Ovary (tissue), 3 donors: Measurements from ENCODE around the gene RSPO3.

ENCODE experiments used
- EP300 ChIP-seq: sonication (generic); formaldehyde crosslinking; IDR thresholded peaks from one replicate; pipeline ENCODE4 v1.6.1; 2017; ENCODE audit warnings: antibody characterized with exemption
- POLR2A ChIP-seq: fragments of 450-650 bp; IDR thresholded peaks from one replicate; pipeline ENCODE4 v1.6.1; 2017; ENCODE audit warnings: antibody characterized with exemption, mild to moderate bottlenecking, moderate library complexity
- TF ChIP-seq, protein P1 (sequence below), 3 donors: fragments of 450-650 bp in 2 of 3; fragments of 200-600 bp in 1 of 3; IDR thresholded peaks; one replicate each; pipeline versions ENCODE4 v1.5.1 to v1.8.0; 2016 to 2022; ENCODE audit warnings: antibody characterized with exemption in 3 of 3, mild to moderate bottlenecking in 1 of 3
- donor health status: DM: no; HTN: no; CAD: no.

DNA sequence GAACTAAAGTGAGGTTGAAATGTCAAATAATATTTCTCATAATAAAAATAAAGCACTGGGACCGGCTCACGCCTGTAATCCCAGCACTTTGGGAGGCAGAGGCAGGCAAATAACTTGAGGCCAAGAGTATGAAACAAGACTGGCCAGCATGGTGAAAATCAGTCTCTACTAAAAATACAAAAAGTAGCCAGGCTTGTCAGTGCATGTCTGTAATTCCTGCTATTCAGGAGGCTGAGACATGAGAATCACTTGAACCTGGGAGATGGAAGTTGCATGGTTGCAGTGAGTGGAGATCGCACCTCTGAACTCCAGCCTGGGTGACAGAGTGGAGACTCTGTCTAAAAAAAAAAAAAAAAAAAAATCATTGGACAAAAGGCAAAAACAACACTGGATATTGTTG is 38.4 kb upstream of the RSPO3 start:
- TF ChIP-seq, protein P1, sequence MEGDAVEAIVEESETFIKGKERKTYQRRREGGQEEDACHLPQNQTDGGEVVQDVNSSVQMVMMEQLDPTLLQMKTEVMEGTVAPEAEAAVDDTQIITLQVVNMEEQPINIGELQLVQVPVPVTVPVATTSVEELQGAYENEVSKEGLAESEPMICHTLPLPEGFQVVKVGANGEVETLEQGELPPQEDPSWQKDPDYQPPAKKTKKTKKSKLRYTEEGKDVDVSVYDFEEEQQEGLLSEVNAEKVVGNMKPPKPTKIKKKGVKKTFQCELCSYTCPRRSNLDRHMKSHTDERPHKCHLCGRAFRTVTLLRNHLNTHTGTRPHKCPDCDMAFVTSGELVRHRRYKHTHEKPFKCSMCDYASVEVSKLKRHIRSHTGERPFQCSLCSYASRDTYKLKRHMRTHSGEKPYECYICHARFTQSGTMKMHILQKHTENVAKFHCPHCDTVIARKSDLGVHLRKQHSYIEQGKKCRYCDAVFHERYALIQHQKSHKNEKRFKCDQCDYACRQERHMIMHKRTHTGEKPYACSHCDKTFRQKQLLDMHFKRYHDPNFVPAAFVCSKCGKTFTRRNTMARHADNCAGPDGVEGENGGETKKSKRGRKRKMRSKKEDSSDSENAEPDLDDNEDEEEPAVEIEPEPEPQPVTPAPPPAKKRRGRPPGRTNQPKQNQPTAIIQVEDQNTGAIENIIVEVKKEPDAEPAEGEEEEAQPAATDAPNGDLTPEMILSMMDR (IDR thresholded peaks at IDR 0.05), result no peak
- TF ChIP-seq POLR2A (no peak), EP300 (no peak)
